GM10266 (cell line): ENCODE results near the gene OR1S1.

ENCODE experiments used
- DNase-seq: peaks from one replicate; pipeline ENCODE4 v3.0.0; 2012; ENCODE audit errors: extremely low spot score
- CTCF ChIP-seq: IDR thresholded peaks from 2 replicates; pipeline ENCODE4 v1.5.1; 2012; ENCODE audit warnings: mild to moderate bottlenecking, low read depth; ENCODE audit not compliant: control insufficient read depth, insufficient read depth; ENCODE audit errors: missing control alignments

Gene OR1S1

GRCh38 chr11:58186938-58187337 is 25.6 kb upstream of the OR1S1 start:
- DNase-seq: no peak
- TF ChIP-seq CTCF: no peak

GRCh38 chr11:58188770-58189169 is 23.8 kb upstream of the OR1S1 start, which contains the start of gene OR9Q2:
OR9Q2 (plus strand) TSS chr11:58189070; CDS start chr11:58190491, 1,421 bp downstream.
- DNase-seq: no peak
- TF ChIP-seq CTCF: no peak

- no peak for DNase-seq
- no peak for TF ChIP-seq CTCF
Observed at GRCh38 chr11:58192229-58192628, 20.3 kb upstream of the OR1S1 start.

- DNase-seq: no peak
- no peak for TF ChIP-seq CTCF
Observed at GRCh38 chr11:58193391-58193790, 19.1 kb upstream of the OR1S1 start.

- no peak for DNase-seq
- TF ChIP-seq CTCF: no peak
Observed at GRCh38 chr11:58195939-58196338, 16.6 kb upstream of the OR1S1 start.

- no peak for DNase-seq
- TF ChIP-seq CTCF: no peak
Observed at GRCh38 chr11:58199271-58199670, 13.2 kb upstream of the OR1S1 start.

- TF ChIP-seq CTCF: no peak
- no peak for DNase-seq
Observed at GRCh38 chr11:58204042-58204441, 8.5 kb upstream of the OR1S1 start, which contains the start of gene OR1S2. OR1S2 (minus strand) TSS chr11:58204142; CDS start chr11:58204142, 0 bp downstream.

GRCh38 chr11:58216476-58216875 is 4.0 kb downstream of the OR1S1 start:
- DNase-seq: no peak

More at GRCh38 chr11:58216476-58216875, 4.0 kb downstream of the OR1S1 start:
- TF ChIP-seq CTCF: no peak
